DMS53 treated with DMSO at 0.1 percent for 48 hours (cell line): ENCODE data around the gene PCNX4.

Experiments used
- DNase-seq: peaks from one replicate; lab custom pipeline; 2025; ENCODE audit not compliant: unreplicated experiment; lab: John Stamatoyannopoulos, UW

Gene PCNX4

GRCh38 chr14:60171690-60172089, 80.0 kb downstream of the PCNX4 start:
- no peak for DNase-seq

- DNase-seq: no peak
Measured at GRCh38 chr14:60174352-60175254, 82.9 kb downstream of the PCNX4 start.

- DNase-seq: no peak
Measured at GRCh38 chr14:60175255-60175902, 83.7 kb downstream of the PCNX4 start.

- no peak for DNase-seq
Measured at GRCh38 chr14:60178164-60178563, 86.4 kb downstream of the PCNX4 start.

- DNase-seq: no peak
Measured at GRCh38 chr14:60178820-60179219, 87.1 kb downstream of the PCNX4 start.

GRCh38 chr14:60179431-60179869, 87.7 kb downstream of the PCNX4 start:
- DNase-seq: no peak

GRCh38 chr14:60183138-60183537, 91.4 kb downstream of the PCNX4 start:
- DNase-seq: no peak

- no peak for DNase-seq
Measured at GRCh38 chr14:60183741-60184140, 92.0 kb downstream of the PCNX4 start.

GRCh38 chr14:60184146-60184904, 92.6 kb downstream of the PCNX4 start:
- peak; percentile 30 for DNase-seq

GRCh38 chr14:60184905-60185555, 93.3 kb downstream of the PCNX4 start:
- no peak for DNase-seq

- no peak for DNase-seq
Measured at GRCh38 chr14:60188115-60188514, 96.4 kb downstream of the PCNX4 start.

- DNase-seq: no peak
Measured at GRCh38 chr14:60188696-60189095, 97.0 kb downstream of the PCNX4 start.

- DNase-seq: no peak
Measured at GRCh38 chr14:60189923-60190840, 98.5 kb downstream of the PCNX4 start.

GRCh38 chr14:60195179-60195810, 103.6 kb downstream of the PCNX4 start:
- no peak for DNase-seq

- no peak for DNase-seq
Measured at GRCh38 chr14:60196291-60196690, 104.6 kb downstream of the PCNX4 start.

GRCh38 chr14:60197629-60198303, 106.0 kb downstream of the PCNX4 start:
- no peak for DNase-seq

GRCh38 chr14:60199321-60199720, 107.6 kb downstream of the PCNX4 start:
- no peak for DNase-seq

GRCh38 chr14:60204104-60204842, 112.5 kb downstream of the PCNX4 start:
- no peak for DNase-seq
